HG03139 (cell line): ENCODE results near the gene GLDC.
"Not testable (repeated sequence)": the region's sequence is repeated elsewhere in the genome, so short reads cannot be mapped to it uniquely, and the experiment has no call there.

Experiments used
- ATAC-seq: cut with Tn5 transposase; IDR thresholded peaks from one replicate; pipeline ENCODE4 v1.9.1; 2021; ENCODE audit not compliant: unreplicated experiment

Gene GLDC

DNA sequence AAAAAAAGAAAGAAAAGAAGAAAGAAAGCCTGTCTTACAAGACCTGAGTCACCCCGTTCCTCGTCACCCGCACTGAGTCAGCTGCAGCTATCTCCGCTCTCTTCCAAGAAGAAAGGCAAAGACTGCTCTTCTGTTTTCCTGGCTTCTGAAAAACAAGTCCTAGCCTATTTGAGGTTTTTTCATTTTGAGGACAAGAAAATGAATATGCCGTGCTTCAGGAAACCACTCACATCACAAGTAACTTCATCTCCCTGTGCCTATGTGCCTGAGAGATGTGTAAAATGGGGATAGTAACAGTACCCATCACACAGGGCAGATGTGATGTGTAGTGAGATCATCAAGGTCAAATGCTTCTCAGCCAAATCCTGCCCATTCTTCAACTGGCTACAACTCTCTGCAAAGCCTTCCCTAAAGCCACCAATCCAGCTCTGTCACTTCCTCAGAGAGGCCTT lies 78.4 kb downstream of the GLDC start:
- no peak for ATAC-seq

DNA sequence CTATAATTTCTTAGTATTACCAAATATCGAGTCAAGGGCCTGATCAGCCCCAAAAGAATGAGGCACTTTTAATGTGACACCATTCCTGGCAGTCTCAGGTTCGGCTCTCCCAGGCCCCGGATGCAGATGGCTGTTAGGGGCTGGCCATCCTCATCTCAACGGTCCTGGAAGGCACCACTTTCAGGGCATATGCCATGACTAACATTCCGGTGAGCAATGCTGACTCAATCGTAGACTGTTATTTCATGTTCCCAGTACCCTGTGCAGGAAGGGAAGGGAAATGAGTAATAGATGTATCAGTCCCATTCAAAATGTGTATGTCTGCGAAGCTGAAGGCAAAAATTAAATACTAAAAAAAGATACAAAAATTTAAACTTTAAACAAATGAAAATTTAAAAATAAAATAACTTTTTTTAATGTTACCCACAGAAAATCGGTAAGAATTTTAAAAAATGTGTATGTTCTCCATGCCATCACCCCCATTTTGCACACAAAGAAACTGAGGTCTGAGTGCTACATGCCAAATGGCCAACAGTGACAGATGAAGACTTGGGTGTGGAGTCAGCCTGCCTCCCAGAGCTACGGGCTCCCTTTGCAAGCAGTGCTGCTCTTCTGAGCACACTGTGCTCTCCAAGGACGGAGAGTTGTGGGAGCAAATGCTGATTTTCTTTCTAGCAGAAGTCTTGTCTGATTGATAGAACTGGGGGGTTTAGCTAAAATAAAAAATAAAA lies 79.0 kb downstream of the GLDC start:
- no peak for ATAC-seq

DNA sequence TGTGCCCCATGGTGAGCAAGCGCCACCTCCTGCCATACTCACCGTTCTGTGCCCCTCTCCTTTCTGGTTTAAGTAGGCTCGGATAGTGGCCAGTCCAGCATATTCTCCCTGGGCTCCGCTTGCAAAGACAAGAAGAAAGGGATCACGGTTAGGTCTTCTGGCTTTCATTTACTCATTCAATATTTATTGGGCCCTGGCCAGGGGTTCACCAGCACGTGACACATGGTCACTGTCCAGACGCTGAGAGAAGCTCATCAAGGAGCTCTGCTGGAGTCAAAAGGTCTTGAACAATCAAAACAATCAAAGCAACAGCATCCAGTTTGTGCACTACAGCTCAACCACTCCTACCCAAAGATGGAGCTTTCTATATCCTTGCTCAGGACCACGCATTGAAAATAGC lies 80.2 kb downstream of the GLDC start:
- no peak for ATAC-seq

DNA sequence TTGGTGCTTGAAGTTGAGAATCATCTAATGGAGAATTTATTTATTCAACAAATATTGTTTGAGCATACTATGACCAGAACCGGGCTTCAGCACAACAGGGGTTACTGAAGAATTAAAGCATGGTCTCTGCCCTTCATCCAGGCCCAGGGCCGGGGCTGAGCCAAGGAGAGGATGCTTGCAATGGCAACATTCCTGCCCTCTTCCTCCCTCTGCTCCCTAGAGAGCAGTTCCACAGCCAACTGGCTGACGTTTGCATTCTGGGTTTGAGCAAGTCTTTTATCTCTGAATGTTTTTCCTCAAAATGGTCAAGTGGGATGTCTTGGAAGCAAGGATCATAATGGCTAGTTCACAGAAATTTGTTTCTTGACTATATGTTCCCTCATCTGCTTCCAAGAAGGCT lies 80.7 kb downstream of the GLDC start:
- ATAC-seq: no peak

DNA sequence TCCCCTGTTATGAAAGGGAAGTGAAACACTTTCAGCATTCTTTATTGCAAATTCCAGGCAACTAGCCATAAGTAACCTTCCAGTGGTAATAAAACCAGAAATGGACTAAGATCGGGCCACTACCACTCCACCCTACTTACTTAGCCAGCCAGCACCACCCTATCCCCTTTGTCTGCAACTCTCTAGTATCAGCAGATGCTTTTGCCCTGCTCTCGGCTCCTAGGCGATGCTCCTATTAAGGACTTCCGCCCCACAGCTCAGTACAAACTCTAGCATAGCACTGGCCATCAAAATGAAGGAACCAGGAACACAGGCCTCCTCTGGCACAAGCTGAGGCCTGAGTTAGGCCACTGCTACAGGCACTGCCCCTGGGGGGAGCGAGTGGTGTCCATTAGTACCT lies 81.2 kb downstream of the GLDC start:
- no peak for ATAC-seq

DNA sequence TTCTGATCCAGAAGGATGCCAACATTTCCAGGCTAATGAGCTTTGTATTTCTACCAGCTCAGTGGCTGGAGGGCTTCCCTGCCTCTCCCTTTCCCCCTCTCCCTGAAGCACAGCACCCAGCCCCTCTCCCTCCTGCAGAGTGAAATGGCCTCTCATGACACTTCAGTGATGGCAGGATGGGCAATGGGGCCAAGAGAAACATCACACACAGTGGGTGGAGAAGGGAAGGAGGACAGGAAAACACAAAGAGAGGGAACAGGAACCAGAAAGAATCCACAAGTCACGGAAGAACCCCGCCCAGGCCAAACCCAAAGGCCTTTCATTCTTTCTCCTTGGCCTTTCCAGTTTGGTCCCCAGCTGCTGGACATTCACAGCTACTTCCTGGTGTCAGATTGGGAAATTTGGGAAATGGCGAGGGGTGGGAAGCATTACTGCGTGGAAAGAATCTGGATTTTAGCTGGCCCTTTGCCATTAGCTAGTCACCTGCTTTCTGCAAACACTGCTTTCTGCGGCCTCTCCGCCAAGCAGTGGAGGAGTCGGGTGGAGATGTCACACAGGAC lies 82.6 kb downstream of the GLDC start:
- no peak for ATAC-seq

DNA sequence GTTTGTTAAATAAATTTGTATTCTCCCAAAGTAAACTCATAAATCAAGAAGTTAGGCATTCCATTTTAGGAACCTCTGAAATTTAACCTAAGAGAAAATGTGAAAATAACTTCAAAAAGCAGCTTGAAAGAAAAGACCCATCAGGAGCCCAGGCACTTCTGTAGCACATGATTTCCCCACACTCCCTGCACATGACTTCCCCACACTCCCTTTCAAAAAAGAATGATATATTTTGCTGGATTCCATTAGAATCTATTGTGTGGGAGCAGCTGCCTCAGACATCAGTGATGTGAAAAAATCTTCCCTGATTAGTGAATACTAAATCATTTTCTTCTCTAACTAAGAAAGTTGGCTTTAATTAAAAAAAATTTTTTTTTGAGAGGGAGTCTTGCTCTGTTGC lies 83.3 kb downstream of the GLDC start:
- ATAC-seq: no peak

DNA sequence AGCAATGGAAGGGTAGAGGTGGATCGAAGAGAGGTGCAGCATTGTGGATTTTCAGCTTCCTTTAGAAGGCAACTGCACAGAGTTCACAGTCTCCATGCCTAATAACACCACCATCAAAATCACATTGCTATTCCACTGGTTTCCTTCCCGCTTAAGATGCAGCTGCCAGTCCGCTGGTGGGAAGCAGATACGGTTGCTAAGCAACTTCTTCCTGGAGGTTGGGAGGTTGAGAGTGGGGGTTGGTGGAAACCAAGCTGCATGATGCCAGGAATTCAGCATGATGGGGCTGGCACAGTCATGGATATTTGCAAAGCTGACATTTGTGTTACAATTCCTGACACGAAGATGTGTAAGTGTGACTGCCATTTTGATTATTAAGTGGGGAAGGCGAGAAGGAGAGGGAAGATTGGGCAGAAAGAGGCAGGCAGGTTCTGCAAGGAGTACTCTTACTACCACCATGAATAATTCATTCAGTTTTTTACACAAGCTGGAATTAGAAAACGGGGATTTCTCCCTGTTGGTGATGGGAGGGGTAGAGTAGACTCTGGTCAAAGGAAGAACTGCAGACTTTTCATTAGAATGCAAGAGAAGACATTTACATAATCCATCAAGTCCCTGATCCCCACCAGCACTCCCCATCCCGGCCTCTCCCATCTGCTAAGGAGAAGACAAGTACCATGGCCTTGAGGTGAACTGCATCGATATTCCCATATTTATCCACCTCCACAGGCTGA lies 87.5 kb downstream of the GLDC start:
- ATAC-seq: no peak

DNA sequence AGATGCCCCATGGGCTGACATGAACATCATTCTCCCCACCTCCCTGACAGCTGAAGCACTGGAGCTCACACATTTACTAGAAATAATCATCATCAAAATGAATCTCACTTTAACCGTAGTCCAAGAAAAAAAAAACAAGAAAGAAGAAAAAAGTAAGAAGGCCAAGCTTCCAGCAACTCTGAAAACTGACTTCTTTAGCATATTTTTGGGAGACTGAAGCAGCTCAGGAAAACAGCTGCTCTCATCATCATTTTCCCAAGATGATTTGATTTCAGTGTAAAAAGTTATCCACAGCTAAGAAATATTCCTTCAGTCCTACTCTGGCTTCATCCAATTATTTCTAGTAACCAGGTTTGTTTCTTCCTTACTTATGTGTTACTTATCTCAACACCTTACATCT lies 91.7 kb downstream of the GLDC start:
- ATAC-seq: no peak

DNA sequence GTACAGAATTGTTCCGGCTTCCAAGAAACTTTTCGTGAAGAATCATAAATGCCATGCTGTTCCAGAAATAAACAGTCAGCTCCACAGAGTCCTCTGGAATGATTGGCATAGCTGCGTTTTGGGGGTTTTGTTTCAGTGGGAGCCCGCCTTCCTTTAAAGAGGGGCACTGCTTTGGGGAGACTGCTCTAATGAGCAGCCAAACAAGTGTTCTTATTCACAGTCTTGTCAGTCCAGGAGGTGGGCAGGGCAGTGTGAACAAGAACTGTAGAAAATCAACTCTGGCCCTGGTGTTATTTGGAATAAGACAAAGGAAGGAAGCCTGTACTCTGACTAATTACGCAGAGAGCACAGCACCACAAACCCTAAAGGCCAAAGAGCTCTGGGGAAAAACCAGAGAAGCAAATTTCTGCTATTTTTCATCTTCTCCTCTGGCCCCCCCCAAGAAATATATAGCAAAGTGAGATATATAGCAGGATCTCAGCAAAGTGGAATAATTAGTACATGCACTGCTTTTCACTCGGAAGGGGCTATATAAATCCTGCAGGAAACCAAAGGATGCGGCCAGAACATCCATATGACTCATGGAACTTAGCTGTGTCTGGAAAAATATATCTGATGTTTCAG lies 92.9 kb downstream of the GLDC start:
- ATAC-seq: no peak

DNA sequence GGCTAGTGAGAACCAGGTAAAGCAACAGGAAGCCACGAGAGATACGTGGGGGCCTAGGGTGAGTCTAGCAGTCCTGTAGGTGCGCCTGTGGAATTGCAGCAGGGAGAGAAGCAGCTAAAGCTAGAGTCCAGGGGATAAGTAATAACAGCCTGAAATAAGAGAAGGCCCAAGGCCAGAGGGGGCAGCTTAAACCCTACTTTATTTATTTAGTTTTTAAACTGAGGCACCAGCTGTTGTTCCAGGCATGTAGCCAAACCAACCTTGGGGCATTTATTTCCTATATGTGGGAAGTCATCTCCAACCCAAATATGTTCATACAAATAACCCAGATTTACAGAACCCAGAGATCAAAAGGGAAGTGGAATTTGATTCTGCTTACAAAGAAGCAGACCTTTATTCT lies 93.5 kb downstream of the GLDC start:
- no peak for ATAC-seq

DNA sequence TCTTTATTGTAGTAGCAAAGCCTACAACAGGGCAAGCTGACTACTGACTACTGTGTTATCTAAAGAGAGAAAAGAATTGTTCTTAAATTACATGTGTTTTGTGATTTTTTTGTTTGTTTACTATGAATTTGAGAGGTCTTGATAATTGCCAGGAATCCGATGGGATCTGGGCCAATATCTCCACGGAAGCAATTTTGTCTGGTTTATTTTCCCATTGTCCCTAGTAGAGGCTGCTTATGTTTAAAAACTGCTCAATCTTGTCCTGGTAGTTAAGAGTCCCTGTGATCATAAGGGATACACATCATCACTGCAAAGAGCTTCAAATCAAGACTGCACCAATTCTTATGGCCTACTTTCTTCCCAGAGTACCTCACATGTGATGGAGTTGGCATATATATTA lies 94.4 kb downstream of the GLDC start:
- no peak for ATAC-seq

DNA sequence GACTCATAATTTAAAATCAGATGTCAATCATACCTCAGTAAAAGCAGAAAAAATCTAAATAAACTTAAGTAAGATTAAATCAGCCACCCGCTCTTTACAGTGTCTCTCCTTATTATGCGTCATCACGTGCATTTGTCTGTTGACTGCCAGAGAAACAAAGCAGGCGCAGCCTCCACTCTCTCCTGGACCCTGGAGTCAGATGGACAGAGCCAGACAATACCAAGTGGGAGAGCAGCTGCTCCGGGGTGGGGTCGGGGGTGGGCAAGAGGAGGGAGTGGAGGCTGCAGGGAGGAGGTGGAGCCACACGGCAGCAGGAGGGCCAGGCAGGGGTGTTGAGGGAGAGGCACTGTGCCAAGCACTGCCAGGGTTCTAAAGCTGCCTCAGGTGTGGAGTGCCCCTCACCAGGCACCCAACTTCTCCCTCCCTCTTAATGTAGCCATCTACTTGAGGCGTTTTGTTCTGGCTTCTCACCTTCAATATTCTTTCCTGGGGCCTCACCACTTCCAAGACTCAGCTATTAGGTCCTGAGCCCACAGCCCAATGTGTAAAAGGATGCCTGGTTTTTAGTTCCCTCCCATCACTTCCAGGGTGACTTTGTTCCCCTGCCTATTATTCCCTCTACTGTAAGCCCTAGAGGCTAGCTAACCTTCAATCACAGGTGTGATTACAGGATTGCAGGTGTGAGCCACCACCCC lies 96.3 kb downstream of the GLDC start:
- no peak for ATAC-seq

DNA sequence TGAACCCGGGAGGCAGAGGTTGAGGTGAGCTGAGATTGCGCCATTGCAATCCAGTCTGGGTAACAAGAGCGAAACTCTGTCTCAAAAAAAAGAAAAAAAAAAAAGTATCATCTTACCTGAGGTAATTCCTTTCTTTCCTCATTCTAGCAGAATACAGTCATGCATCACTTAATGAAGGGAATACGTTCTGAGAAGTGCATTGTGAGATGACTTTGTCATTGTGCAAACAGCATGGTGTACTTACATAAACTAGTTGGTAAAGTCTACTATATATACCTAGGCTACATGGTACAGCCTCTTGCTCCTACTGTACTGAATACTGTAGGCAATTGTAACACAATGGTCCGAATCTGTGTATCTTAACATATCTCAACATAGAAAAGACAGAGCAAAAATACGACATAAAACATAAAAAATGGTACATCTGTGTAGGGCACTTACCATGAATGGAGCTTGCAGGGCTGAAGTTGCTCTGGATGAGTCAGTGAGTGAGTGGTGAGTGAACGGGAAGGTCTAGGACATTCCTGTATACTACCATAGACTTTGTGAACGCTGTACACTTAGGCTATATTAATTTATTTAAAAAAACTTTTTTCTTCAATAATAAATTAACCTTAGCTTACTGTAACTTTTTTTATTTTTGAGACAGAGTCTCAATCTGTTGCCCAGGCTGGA lies 100.4 kb downstream of the GLDC start:
- ATAC-seq: no peak

DNA sequence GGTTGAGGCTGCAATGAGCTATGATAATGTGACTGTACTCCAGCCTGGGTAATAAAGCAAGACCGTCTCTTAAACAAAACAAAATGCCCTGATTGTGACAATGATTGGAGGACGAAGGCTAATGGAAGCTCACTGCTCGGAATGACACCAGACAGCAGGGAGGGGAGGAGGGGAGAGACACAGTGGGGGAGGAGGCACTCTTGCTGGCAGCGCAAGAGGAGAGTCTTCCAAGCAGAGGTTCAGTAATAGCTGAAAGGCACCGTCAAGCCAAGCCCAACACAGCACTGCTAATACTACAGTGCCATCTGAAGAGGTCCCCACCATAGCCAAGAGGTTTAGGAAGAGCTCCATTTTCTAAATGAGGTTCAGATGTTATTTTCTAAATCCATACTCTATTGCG lies 102.3 kb downstream of the GLDC start:
- no peak for ATAC-seq

DNA sequence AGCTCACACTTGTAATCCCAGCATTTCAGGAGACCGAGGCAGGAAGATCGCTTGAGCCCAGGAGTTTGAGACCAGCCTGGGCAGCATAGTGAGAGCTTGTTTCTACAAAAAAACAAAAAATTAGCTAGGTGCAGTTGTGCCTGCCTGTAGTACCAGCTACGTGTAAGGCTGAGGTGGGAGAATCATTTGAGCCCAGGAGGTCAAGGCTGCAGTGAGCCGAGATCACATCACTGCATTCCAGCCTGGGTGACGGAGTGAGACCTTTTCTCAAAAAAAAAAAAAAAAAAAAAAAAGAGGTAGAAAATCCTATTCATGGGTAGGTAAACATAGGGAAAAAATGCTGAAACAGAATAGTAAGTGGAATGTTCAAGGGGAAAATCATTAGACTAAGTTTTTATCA lies 102.9 kb downstream of the GLDC start:
- ATAC-seq: not testable (repeated sequence)

DNA sequence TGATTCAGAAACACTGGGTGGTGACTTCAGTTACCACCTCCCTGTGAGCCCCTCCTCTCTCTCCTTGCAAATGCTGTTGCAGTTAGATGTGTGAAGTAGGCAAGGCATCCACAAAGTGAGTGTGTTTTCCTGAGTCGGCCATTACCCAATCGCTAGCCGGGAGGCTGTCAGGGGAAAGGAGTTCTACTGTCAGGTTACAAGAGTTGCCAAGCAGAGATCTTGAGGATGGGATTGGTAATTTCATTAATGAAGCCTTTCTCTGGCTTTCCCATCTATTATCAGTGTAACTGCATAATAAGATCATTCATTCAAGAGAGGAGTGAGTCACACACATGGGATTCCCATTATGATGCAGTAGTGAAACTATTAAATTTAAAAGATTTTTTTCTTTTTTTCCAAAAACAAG lies 106.9 kb downstream of the GLDC start:
- ATAC-seq: no peak

DNA sequence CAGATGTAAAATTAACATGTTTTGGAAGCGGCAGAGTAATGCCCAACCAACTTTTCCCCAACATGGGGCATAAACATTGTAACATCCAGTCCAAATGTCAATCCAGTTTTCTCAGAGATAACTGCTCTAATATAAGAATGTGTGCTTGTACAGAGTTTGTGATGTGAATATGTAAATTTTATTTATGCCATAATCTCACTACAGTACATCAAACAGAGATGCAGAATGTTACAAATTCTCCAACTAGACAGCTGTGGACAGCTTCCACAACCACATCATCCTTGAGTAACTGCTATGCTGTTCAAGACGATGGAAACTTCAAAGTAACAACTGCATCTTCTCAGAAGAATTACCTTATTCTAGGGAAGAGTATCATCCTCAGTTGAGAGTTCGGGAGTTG lies 109.9 kb downstream of the GLDC start:
- no peak for ATAC-seq

DNA sequence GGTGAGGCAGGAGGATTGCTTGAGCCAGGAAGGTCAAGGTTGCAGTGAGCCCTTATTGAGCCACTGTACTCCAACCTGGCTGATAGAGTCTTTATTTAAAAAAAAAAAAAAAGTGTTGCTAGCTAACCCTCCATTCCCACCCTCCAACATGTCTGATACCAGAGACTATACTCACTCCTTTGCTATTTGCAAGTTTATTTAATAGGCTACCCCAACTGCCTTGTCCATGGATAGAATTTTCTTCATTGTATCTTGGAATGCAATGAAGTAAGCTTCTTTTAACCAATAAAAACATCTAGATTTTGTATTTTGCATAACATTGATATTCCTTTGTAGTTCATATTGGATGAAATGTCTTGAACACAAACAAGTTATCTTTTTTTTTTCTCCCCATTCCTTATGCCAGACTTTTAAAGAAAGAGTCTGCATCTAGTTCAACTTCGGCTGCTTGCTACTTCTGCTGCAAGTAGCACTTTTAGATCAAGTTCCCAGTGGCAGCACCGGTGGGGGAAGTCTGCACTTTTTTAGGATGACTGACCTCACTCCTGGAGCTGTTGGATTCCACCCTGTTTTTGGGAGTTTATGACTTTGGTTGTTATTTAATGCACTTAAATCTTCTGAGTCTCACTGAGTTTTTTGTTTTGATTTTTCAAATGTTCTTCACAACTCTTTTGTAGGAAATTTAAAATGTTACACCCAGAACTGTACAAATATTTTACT lies 120.0 kb downstream of the GLDC start:
- no peak for ATAC-seq

DNA sequence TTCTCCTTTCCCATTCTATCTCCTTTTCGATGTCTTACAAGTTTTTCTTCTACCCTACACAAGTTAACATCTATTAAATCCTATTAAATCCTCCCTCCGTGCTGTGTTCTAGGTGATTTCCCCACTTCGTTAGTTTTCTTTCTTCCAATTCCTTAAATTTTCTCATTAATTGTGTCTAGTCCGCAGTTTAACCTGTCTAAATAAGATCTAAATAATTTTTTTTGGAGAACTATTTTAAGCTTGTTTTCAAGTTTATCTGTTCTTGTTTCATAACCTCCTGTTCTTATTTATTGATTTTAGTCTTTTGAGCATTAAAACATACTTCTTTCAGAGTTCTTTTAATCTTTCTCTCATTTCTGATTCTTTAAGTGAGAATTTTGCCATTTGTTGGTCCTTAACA lies 123.3 kb downstream of the GLDC start:
- ATAC-seq: no peak
